SK-N-SH treated with all-trans-retinoic acid at 6 μM for 48 hours (cell line): ENCODE results near the gene ARHGEF7.

Source experiments
- ARNTL ChIP-seq: fragments of 450-650 bp; formaldehyde crosslinking; IDR thresholded peaks from 2 replicates; pipeline ENCODE4 v1.5.0; 2020; ENCODE audit warnings: low read depth, mild to moderate bottlenecking, moderate library complexity, borderline replicate concordance
- BACH2 ChIP-seq: fragments of 250-450 bp; sonication (Bioruptor Pico); IDR thresholded peaks from 2 replicates; pipeline ENCODE4 v1.9.0; 2021; ENCODE audit warnings: mild to moderate bottlenecking, borderline replicate concordance
- ESRRG ChIP-seq: fragments of 250-450 bp; sonication (Bioruptor Pico); IDR thresholded peaks from 2 replicates; pipeline ENCODE4 v1.6.1; 2021; ENCODE audit warnings: mild to moderate bottlenecking
- ISL1 ChIP-seq: fragments of 250-450 bp; sonication (Bioruptor Pico); IDR thresholded peaks from 2 replicates; pipeline ENCODE4 v2.1.2; 2022; ENCODE audit warnings: mild to moderate bottlenecking, moderate library complexity
- PPARA ChIP-seq: fragments of 250-450 bp; sonication (Bioruptor Pico); IDR thresholded peaks from 2 replicates; pipeline ENCODE4 v1.5.0; 2020; ENCODE audit warnings: mild to moderate bottlenecking, borderline replicate concordance
- TCF4 ChIP-seq: fragments of 250-450 bp; sonication (Bioruptor Pico); IDR thresholded peaks from 2 replicates; pipeline ENCODE4 v1.8.0; 2021; ENCODE audit warnings: mild to moderate bottlenecking, moderate library complexity, borderline replicate concordance
- ZFP3 ChIP-seq: fragments of 250-450 bp; sonication (Bioruptor Pico); IDR thresholded peaks from 2 replicates; pipeline ENCODE4 v1.5.0; 2020; ENCODE audit warnings: mild to moderate bottlenecking, moderate library complexity
- ZNF565 ChIP-seq: fragments of 450-650 bp; formaldehyde crosslinking; conservative IDR thresholded peaks from 2 replicates; pipeline ENCODE4 v1.5.0; 2020; ENCODE audit warnings: low read depth, mild to moderate bottlenecking, moderate library complexity
- TF ChIP-seq, protein P1 (sequence below): fragments of 250-450 bp; sonication (Bioruptor Pico); IDR thresholded peaks from 2 replicates; pipeline ENCODE4 v1.5.1; 2020; ENCODE audit warnings: low read depth, mild to moderate bottlenecking, moderate library complexity

- TF ChIP-seq PPARA (no peak), ZNF565 (CRISPR knock-in tag) (no peak), BACH2 (CRISPR knock-in tag) (no peak), ARNTL (no peak), ESRRG (CRISPR knock-in tag) (no peak), TCF4 (CRISPR knock-in tag) (no peak), ZFP3 (CRISPR knock-in tag) (no peak), ISL1 (no peak)
- TF ChIP-seq, protein P1, sequence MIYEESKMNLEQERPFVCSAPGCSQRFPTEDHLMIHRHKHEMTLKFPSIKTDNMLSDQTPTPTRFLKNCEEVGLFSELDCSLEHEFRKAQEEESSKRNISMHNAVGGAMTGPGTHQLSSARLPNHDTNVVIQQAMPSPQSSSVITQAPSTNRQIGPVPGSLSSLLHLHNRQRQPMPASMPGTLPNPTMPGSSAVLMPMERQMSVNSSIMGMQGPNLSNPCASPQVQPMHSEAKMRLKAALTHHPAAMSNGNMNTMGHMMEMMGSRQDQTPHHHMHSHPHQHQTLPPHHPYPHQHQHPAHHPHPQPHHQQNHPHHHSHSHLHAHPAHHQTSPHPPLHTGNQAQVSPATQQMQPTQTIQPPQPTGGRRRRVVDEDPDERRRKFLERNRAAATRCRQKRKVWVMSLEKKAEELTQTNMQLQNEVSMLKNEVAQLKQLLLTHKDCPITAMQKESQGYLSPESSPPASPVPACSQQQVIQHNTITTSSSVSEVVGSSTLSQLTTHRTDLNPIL (CRISPR knock-in tag) = no peak
Observed at GRCh38 chr13:111329641-111330040, 214.5 kb downstream of the ARHGEF7 start.
